Neuronal stem cell (in vitro differentiated cells): ENCODE measurements around the gene IFITM5.
"Not testable (repeated sequence)": the region's sequence is repeated elsewhere in the genome, so short reads cannot be mapped to it uniquely, and the experiment has no call there.

Experiments
- DNase-seq: peaks from one replicate; pipeline ENCODE4 v3.0.0-alpha.2; 2013; ENCODE audit warnings: low spot score
- H2AFZ ChIP-seq: one replicate; pipeline ENCODE4 v1.6.1; 2013; ENCODE audit warnings: mild to moderate bottlenecking, low read length, inconsistent platforms
- H2AK5ac ChIP-seq: 2 replicates; pipeline ENCODE4 v1.6.1; 2013; ENCODE audit warnings: low read depth, mild to moderate bottlenecking, inconsistent platforms, low read length, moderate library complexity, mixed read lengths
- H2BK120ac ChIP-seq: 2 replicates; pipeline ENCODE4 v1.6.1; 2013; ENCODE audit warnings: low read depth, mild to moderate bottlenecking, inconsistent platforms, low read length, moderate library complexity, mixed read lengths
- H2BK12ac ChIP-seq: one replicate; pipeline ENCODE4 v1.6.1; 2013; ENCODE audit warnings: low read length, inconsistent platforms
- H2BK15ac ChIP-seq: 2 replicates; pipeline ENCODE4 v1.6.1; 2013; ENCODE audit warnings: mild to moderate bottlenecking, low read length, inconsistent platforms, mixed read lengths
- H2BK5ac ChIP-seq: one replicate; pipeline ENCODE4 v1.6.1; 2013; ENCODE audit warnings: inconsistent platforms, mild to moderate bottlenecking, low read length, moderate library complexity
- H3K14ac ChIP-seq: one replicate; pipeline ENCODE4 v1.6.1; 2013; ENCODE audit warnings: low read length, inconsistent platforms
- H3K18ac ChIP-seq: 2 replicates; pipeline ENCODE4 v1.6.1; 2013; ENCODE audit warnings: low read length, inconsistent platforms
- H3K23ac ChIP-seq: 2 replicates; pipeline ENCODE4 v1.6.1; 2013; ENCODE audit warnings: low read depth, mild to moderate bottlenecking, mixed read lengths, low read length, inconsistent platforms; ENCODE audit not compliant: poor library complexity
- H3K27ac ChIP-seq: replicated peaks from 3 replicates; pipeline ENCODE4 v1.5.1; 2013; ENCODE audit warnings: low read length, inconsistent platforms
- H3K27me3 ChIP-seq, 3 experiments: 2 replicates each; pipeline ENCODE4 v1.6.1; 2013; ENCODE audit warnings: low read length in 3 of 3, mild to moderate bottlenecking in 2 of 3, inconsistent platforms in 1 of 3, low read depth in 1 of 3, mixed read lengths in 1 of 3, moderate library complexity in 1 of 3; ENCODE audit not compliant: control insufficient read depth in 3 of 3, insufficient read depth in 3 of 3
- H3K36me3 ChIP-seq, 2 donors: replicated peaks in 1 of 2; 2 replicates each; pipeline ENCODE4 v1.6.1; 2013; ENCODE audit warnings: low read length in 2 of 2; ENCODE audit not compliant: control insufficient read depth in 2 of 2, insufficient read depth in 2 of 2
- H3K4ac ChIP-seq: 2 replicates; pipeline ENCODE4 v1.6.1; 2013; ENCODE audit warnings: inconsistent platforms, mild to moderate bottlenecking, low read length, moderate library complexity
- H3K4me1 ChIP-seq, 2 donors: 1 replicate in 1 of 2; 2 replicates in 1 of 2; pipeline ENCODE4 v1.6.1; 2013; ENCODE audit warnings: low read length in 2 of 2, low read depth in 1 of 2; ENCODE audit not compliant: control insufficient read depth in 2 of 2, insufficient read depth in 1 of 2
- H3K4me2 ChIP-seq: one replicate; pipeline ENCODE4 v1.6.1; 2013; ENCODE audit warnings: mild to moderate bottlenecking, low read length, inconsistent platforms; ENCODE audit not compliant: insufficient read depth, poor library complexity, severe bottlenecking
- H3K4me3 ChIP-seq, 2 donors: 2 replicates each; pipeline ENCODE4 v1.5.1; 2013; ENCODE audit warnings: low read length in 2 of 2, mild to moderate bottlenecking in 2 of 2, inconsistent platforms in 1 of 2, moderate library complexity in 1 of 2
- H3K79me1 ChIP-seq: one replicate; pipeline ENCODE4 v1.6.1; 2013; ENCODE audit warnings: low read depth, mild to moderate bottlenecking, inconsistent platforms, low read length, moderate library complexity
- H3K9ac ChIP-seq: one replicate; pipeline ENCODE4 v1.6.1; 2013; ENCODE audit warnings: mild to moderate bottlenecking, low read depth, low read length, inconsistent platforms; ENCODE audit not compliant: poor library complexity
- H3K9me3 ChIP-seq, 2 donors: replicated peaks in 1 of 2; 2 replicates each; pipeline versions ENCODE3 to v1.6.1; 2013; ENCODE audit warnings: low read length in 2 of 2, mild to moderate bottlenecking in 2 of 2, inconsistent platforms in 1 of 2, low read depth in 1 of 2, mixed read lengths in 1 of 2, moderate library complexity in 1 of 2; ENCODE audit not compliant: control insufficient read depth in 2 of 2, insufficient read depth in 1 of 2
- H4K8ac ChIP-seq: one replicate; pipeline ENCODE4 v1.6.1; 2013; ENCODE audit warnings: low read depth, mild to moderate bottlenecking, inconsistent platforms, low read length, moderate library complexity
- H4K91ac ChIP-seq: one replicate; pipeline ENCODE4 v1.6.1; 2013; ENCODE audit warnings: low read length, low read depth, mild to moderate bottlenecking, inconsistent platforms; ENCODE audit not compliant: poor library complexity
- whole genome bisulfite sequencing, 2 donors: extraction: QIAGEN DNeasy Blood & Tissue Kit; methylation state at CpG; one replicate each; pipeline ENCODE4 v1.1.7; 2013; ENCODE audit warnings: missing lambda C conversion rate in 2 of 2, mixed read lengths in 1 of 2; ENCODE audit not compliant: insufficient read length in 2 of 2, insufficient replicate concordance in 1 of 2; ENCODE audit errors: extremely low coverage in 2 of 2; 5-methylcytosine and 5-hydroxymethylcytosine counted together

Gene IFITM5

GRCh38 chr11:311013-311748 lies 11.9 kb upstream of the IFITM5 start:
- Histone ChIP-seq H3K27me3 (peaks cover 0 to 11% (median 0%) of the 10 kb centered on the region in 3 experiments), H3K4me1 (peaks cover 42 to 51% of the 10 kb centered on the region in 2 donors), H3K36me3 (peaks cover 0 to 16% of the 10 kb centered on the region in 2 donors), H3K4me2 (peak overlapping the region; percentile 11)
- H4K8ac ChIP-seq, H3K27ac ChIP-seq, H4K91ac ChIP-seq, H3K14ac ChIP-seq, H2BK12ac ChIP-seq, H2BK5ac ChIP-seq, H3K9ac ChIP-seq, H3K18ac ChIP-seq, H2AK5ac ChIP-seq, DNase-seq, H3K4me3 ChIP-seq, H3K23ac ChIP-seq, H2AFZ ChIP-seq, H3K9me3 ChIP-seq, H3K79me1 ChIP-seq, H3K4ac ChIP-seq, H2BK120ac ChIP-seq, H2BK15ac ChIP-seq: not testable (repeated sequence)
- WGBS, 2 donors, result no CpG with 5 or more reads among the region's 71 CpGs

GRCh38 chr11:309979-310572 lies 10.8 kb upstream of the IFITM5 start:
- no CpG with 5 or more reads among the region's 18 CpGs for WGBS, 2 donors
- H3K4me3 ChIP-seq, result peak overlapping the region in 1 of 2 donors; percentile 63
- peak overlapping the region; percentile 63 for H3K27ac ChIP-seq

GRCh38 chr11:308740-309665 lies 9.7 kb upstream of the IFITM5 start:
- WGBS, 2 donors, result no CpG with 5 or more reads among the region's 24 CpGs
- H3K23ac ChIP-seq, H4K91ac ChIP-seq, H4K8ac ChIP-seq, H3K9ac ChIP-seq, H2AK5ac ChIP-seq, H2BK15ac ChIP-seq, H2BK12ac ChIP-seq, H3K27me3 ChIP-seq, H3K36me3 ChIP-seq, H2BK5ac ChIP-seq, H3K9me3 ChIP-seq, H3K4ac ChIP-seq, H3K79me1 ChIP-seq, H3K14ac ChIP-seq, H3K27ac ChIP-seq, DNase-seq, H2AFZ ChIP-seq, H2BK120ac ChIP-seq: not testable (repeated sequence)
- H3K18ac ChIP-seq, result peak overlapping the region; percentile 24
- peak overlapping the region; percentile 60 for H3K4me2 ChIP-seq
- peaks cover 40 to 52% of the 10 kb centered on the region in 2 donors for H3K4me1 ChIP-seq
- peak overlapping the region in 1 of 2 donors; percentile 63 for H3K4me3 ChIP-seq

More at GRCh38 chr11:309979-310572, 10.8 kb upstream of the IFITM5 start:
- H3K9ac ChIP-seq, result peak overlapping the region; percentile 30
- H3K4ac ChIP-seq, H2BK120ac ChIP-seq, H3K14ac ChIP-seq, H2BK5ac ChIP-seq, H3K36me3 ChIP-seq, H2AK5ac ChIP-seq, H4K8ac ChIP-seq, H2AFZ ChIP-seq, H3K23ac ChIP-seq, H3K79me1 ChIP-seq, H4K91ac ChIP-seq, H2BK12ac ChIP-seq, H2BK15ac ChIP-seq, DNase-seq, H3K27me3 ChIP-seq, H3K9me3 ChIP-seq: not testable (repeated sequence)
- peak overlapping the region; percentile 32 for H3K4me2 ChIP-seq
- peak overlapping the region; percentile 31 for H3K18ac ChIP-seq
- H3K4me1 ChIP-seq, result peaks cover 44 to 54% of the 10 kb centered on the region in 2 donors
